HG02610 (cell line): ENCODE measurements around the gene KRT27.

Experiments
- ATAC-seq: cut with Tn5 transposase; IDR thresholded peaks from one replicate; pipeline ENCODE4 v1.9.1; 2021; ENCODE audit warnings: mild to moderate bottlenecking, moderate library complexity; ENCODE audit not compliant: unreplicated experiment

KRT27 gene

GRCh38 chr17:40809721-40810421 is 27.5 kb upstream of the KRT27 start:
- no peak for ATAC-seq

- ATAC-seq = no peak
Observed at GRCh38 chr17:40806131-40806530, 23.8 kb upstream of the KRT27 start.

GRCh38 chr17:40803617-40804082 is 21.3 kb upstream of the KRT27 start:
- ATAC-seq = no peak

- no peak for ATAC-seq
Observed at GRCh38 chr17:40801157-40801556, 18.8 kb upstream of the KRT27 start.

GRCh38 chr17:40800381-40800780 is 18.0 kb upstream of the KRT27 start:
- no peak for ATAC-seq

- ATAC-seq = no peak
Observed at GRCh38 chr17:40799859-40800258, 17.5 kb upstream of the KRT27 start, which contains the start of gene KRT28. Gene KRT28, minus strand, starts transcription at chr17:40799959. Its CDS starts 66 bp downstream, at chr17:40799893.

- no peak for ATAC-seq
Observed at GRCh38 chr17:40796846-40797245, 14.5 kb upstream of the KRT27 start.

- no peak for ATAC-seq
Observed at GRCh38 chr17:40795019-40795667, 12.8 kb upstream of the KRT27 start.

- ATAC-seq = no peak
Observed at GRCh38 chr17:40794466-40794865, 12.1 kb upstream of the KRT27 start.

GRCh38 chr17:40793832-40794231 is 11.5 kb upstream of the KRT27 start:
- ATAC-seq = no peak

- ATAC-seq = no peak
Observed at GRCh38 chr17:40791787-40792436, 9.6 kb upstream of the KRT27 start.

- ATAC-seq = no peak
Observed at GRCh38 chr17:40791111-40791510, 8.8 kb upstream of the KRT27 start.

GRCh38 chr17:40779181-40779909 is 3.0 kb downstream of the KRT27 start:
- no peak for ATAC-seq

GRCh38 chr17:40778461-40778860 is 3.9 kb downstream of the KRT27 start:
- ATAC-seq = no peak

GRCh38 chr17:40777971-40778370 is 4.4 kb downstream of the KRT27 start:
- no peak for ATAC-seq

GRCh38 chr17:40777459-40777858 is 4.9 kb downstream of the KRT27 start:
- ATAC-seq = no peak

- ATAC-seq = no peak
Observed at GRCh38 chr17:40775945-40776344, 6.4 kb downstream of the KRT27 start.

GRCh38 chr17:40772101-40772500 is 10.2 kb downstream of the KRT27 start, which contains the start of gene KRT26:
Gene KRT26, minus strand, starts transcription at chr17:40772201. Its CDS starts 88 bp downstream, at chr17:40772113.
- ATAC-seq = no peak

- no peak for ATAC-seq
Observed at GRCh38 chr17:40765657-40766056, 16.7 kb downstream of the KRT27 start.

- ATAC-seq = no peak
Observed at GRCh38 chr17:40763752-40764151, 18.6 kb downstream of the KRT27 start.
